HepG2 (cell line): Measurements from ENCODE around the gene PLIN3. TPM values are rescaled to one million over a fixed set of nuclear protein-coding genes. Genes with fewer than 3 reads are reported as not detected.

ENCODE experiments used
- EP300 ChIP-seq, 3 experiments: sonication (generic) in 1 of 3; formaldehyde crosslinking in 1 of 3; IDR thresholded peaks; 2 replicates each; pipeline versions ENCODE4 v1.5.1 to v1.6.1; 2011 to 2020; ENCODE audit warnings: low read depth in 2 of 3, low read length in 2 of 3, borderline replicate concordance in 1 of 3, improper control_type of control experiment in 1 of 3, mild to moderate bottlenecking in 1 of 3, missing genetic modification reagents in 1 of 3, moderate library complexity in 1 of 3
- ETV6 ChIP-seq: sonication (generic); formaldehyde crosslinking; conservative IDR thresholded peaks from 2 replicates; pipeline ENCODE4 v1.4.0; 2020; ENCODE audit warnings: missing genetic modification reagents
- FOXC1 ChIP-seq: sonication (generic); formaldehyde crosslinking; IDR thresholded peaks from 2 replicates; pipeline ENCODE4 v1.8.0; 2022; ENCODE audit warnings: mild to moderate bottlenecking, missing genetic modification reagents, borderline replicate concordance
- HOXA3 ChIP-seq: sonication (generic); formaldehyde crosslinking; IDR thresholded peaks from 2 replicates; pipeline ENCODE4 v1.5.0; 2020; ENCODE audit warnings: missing genetic modification reagents
- HOXA5 ChIP-seq: sonication (generic); formaldehyde crosslinking; IDR thresholded peaks from 2 replicates; pipeline ENCODE4 v1.4.0; 2020; ENCODE audit warnings: missing genetic modification reagents
- KAT7 ChIP-seq: IDR thresholded peaks from 2 replicates; pipeline ENCODE4 v1.6.1; 2018; ENCODE audit warnings: borderline replicate concordance, missing compliant biosample characterization
- NR2C2 ChIP-seq: sonication (generic); formaldehyde crosslinking; IDR thresholded peaks from 2 replicates; pipeline ENCODE4 v1.4.0; 2020; ENCODE audit warnings: missing genetic modification reagents, mild to moderate bottlenecking, moderate library complexity, borderline replicate concordance
- NR2F6 ChIP-seq, 2 experiments: IDR thresholded peaks; 2 replicates each; pipeline ENCODE4 v1.6.1; 2016; ENCODE audit warnings: antibody characterized with exemption in 1 of 2, mild to moderate bottlenecking in 1 of 2
- RFX1 ChIP-seq: fragments of 450-650 bp; IDR thresholded peaks from 2 replicates; pipeline ENCODE4 v1.6.1; 2017
- SMARCC2 ChIP-seq: fragments of 450-650 bp; IDR thresholded peaks from 2 replicates; pipeline ENCODE4 v1.6.1; 2017; ENCODE audit warnings: antibody characterized with exemption, mild to moderate bottlenecking
- ZKSCAN8 ChIP-seq: IDR thresholded peaks from 2 replicates; pipeline ENCODE4 v1.6.1; 2016; ENCODE audit warnings: borderline replicate concordance, missing genetic modification reagents, missing compliant biosample characterization
- ZNF451 ChIP-seq: sonication (generic); formaldehyde crosslinking; IDR thresholded peaks from 2 replicates; pipeline ENCODE4 v1.5.0; 2020; ENCODE audit warnings: mild to moderate bottlenecking, missing genetic modification reagents
- ZNF75D ChIP-seq: sonication (generic); formaldehyde crosslinking; IDR thresholded peaks from 2 replicates; pipeline ENCODE4 v1.8.1; 2023; ENCODE audit warnings: missing genetic modification reagents, mild to moderate bottlenecking, borderline replicate concordance
- ZNF776 ChIP-seq: sonication (generic); formaldehyde crosslinking; IDR thresholded peaks from 2 replicates; pipeline ENCODE4 v1.4.0; 2020; ENCODE audit warnings: mild to moderate bottlenecking, missing genetic modification reagents
- polyA plus RNA-seq, 8 experiments: library from polyadenylated mRNA; depleted of rRNA in 3 of 8; stranded (reverse) in 7 of 8; unstranded in 1 of 8; fragments of >200 nt; fragmentation: Illumina TruSeq in 4 of 8; extraction: Trizol in 4 of 8; gene quantifications; 2 replicates each; pipeline versions ENCODE4 v1.2.1 to v1.2.3, GENCODE V29; 2011 to 2016; ENCODE audit warnings: low read depth in 4 of 8, missing spikeins in 1 of 8, mixed read lengths in 1 of 8; ENCODE audit not compliant: insufficient read depth in 1 of 8
- total RNA-seq, 5 experiments: library from RNA; depleted of rRNA; stranded (reverse); fragments of >200 nt; fragmentation: Illumina TruSeq; extraction: Trizol; gene quantifications; 2 replicates each; pipeline ENCODE4 v1.2.3, GENCODE V29; 2016; ENCODE audit warnings: low read depth in 1 of 5
- TF ChIP-seq, protein P1 (sequence below): sonication (generic); formaldehyde crosslinking; IDR thresholded peaks from 2 replicates; pipeline ENCODE4 v1.5.0; 2020; ENCODE audit warnings: missing genetic modification reagents
- TF ChIP-seq, protein P2 (sequence below): sonication (generic); formaldehyde crosslinking; IDR thresholded peaks from 2 replicates; pipeline ENCODE4 v1.5.1; 2020; ENCODE audit warnings: missing genetic modification reagents, mild to moderate bottlenecking, borderline replicate concordance
- TF ChIP-seq, protein P3 (sequence below): sonication (generic); formaldehyde crosslinking; IDR thresholded peaks from 2 replicates; pipeline ENCODE4 v1.4.0; 2020; ENCODE audit warnings: missing genetic modification reagents
- TF ChIP-seq, protein P4 (sequence below): sonication (generic); formaldehyde crosslinking; IDR thresholded peaks from 2 replicates; pipeline ENCODE4 v1.8.1; 2023; ENCODE audit warnings: mild to moderate bottlenecking, missing genetic modification reagents
- TF ChIP-seq, protein P5 (sequence below), 2 experiments: sonication (generic) in 1 of 2; formaldehyde crosslinking in 1 of 2; IDR thresholded peaks; 2 replicates each; pipeline versions ENCODE4 v1.5.1 to v1.6.1; 2011 to 2020; ENCODE audit warnings: borderline replicate concordance in 1 of 2, low read depth in 1 of 2, low read length in 1 of 2, mild to moderate bottlenecking in 1 of 2, missing genetic modification reagents in 1 of 2, moderate library complexity in 1 of 2

The PLIN3 gene
- total and polyA plus RNA-seq, 2 of the 13 experiments (the other 11 are each of a cell fraction or from before 2014, with no cell fraction given), result 49.3 to 57.9 TPM

DNA sequence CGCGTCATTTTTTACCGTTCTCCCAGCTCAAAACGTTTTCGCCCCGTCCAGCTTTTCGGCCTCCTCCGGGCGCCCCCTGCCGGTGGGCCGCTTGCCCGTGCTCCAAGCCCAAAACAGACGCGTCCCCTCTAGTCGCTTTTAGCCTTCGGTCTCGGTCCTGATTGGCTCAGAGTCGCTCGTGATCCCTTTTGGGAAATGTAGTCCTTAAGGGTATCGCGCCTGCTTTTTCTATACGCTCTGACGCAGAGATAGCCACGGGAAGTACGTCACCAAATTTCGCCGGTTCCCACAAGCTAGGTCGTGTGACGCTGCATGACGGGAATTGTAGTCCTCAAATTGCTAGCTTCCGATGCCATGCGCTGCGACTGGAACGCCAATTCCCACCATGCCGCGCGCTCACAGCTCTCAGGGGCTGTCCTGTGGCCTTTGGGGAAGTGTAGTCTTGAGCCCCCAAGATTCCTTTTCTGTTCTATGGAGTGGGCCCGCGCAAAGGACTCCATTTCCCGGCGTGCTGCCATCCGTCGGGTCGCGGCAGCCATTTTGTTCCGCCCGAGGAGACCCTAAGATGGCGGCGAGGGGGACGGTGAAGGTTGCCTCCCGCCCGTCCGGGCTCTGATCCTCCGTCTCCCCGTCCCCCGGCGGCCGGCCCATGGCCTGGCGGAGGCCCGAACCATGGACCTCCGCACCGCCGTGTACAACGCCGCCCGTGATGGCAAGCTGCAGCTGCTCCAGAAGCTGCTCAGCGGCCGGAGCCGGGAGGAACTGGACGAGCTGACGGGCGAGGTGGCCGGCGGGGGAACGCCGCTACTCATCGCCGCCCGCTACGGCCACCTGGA is 76.1 kb downstream of the PLIN3 start, which contains the start of gene FEM1A (continued):
- peak; percentile 60; the same call in 1 of the 2 replicates for TF ChIP-seq FOXC1 (CRISPR knock-in tag)
- TF ChIP-seq, protein P1, sequence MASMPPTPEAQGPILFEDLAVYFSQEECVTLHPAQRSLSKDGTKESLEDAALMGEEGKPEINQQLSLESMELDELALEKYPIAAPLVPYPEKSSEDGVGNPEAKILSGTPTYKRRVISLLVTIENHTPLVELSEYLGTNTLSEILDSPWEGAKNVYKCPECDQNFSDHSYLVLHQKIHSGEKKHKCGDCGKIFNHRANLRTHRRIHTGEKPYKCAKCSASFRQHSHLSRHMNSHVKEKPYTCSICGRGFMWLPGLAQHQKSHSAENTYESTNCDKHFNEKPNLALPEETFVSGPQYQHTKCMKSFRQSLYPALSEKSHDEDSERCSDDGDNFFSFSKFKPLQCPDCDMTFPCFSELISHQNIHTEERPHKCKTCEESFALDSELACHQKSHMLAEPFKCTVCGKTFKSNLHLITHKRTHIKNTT (CRISPR knock-in tag), result peak; percentile 99
- 0 out of 2 replicates have a peak, but pooled peaks have one; percentile 67 for TF ChIP-seq KAT7 (CRISPR knock-in tag)
- TF ChIP-seq ZNF451 (CRISPR knock-in tag), result 0 out of 2 replicates have a peak, but pooled peaks have one; percentile 16
- 0 out of 2 replicates have a peak, but pooled peaks have one; percentile 74 for TF ChIP-seq ETV6 (CRISPR knock-in tag)
- TF ChIP-seq ZNF75D (CRISPR knock-in tag), result no peak
- TF ChIP-seq, protein P2, sequence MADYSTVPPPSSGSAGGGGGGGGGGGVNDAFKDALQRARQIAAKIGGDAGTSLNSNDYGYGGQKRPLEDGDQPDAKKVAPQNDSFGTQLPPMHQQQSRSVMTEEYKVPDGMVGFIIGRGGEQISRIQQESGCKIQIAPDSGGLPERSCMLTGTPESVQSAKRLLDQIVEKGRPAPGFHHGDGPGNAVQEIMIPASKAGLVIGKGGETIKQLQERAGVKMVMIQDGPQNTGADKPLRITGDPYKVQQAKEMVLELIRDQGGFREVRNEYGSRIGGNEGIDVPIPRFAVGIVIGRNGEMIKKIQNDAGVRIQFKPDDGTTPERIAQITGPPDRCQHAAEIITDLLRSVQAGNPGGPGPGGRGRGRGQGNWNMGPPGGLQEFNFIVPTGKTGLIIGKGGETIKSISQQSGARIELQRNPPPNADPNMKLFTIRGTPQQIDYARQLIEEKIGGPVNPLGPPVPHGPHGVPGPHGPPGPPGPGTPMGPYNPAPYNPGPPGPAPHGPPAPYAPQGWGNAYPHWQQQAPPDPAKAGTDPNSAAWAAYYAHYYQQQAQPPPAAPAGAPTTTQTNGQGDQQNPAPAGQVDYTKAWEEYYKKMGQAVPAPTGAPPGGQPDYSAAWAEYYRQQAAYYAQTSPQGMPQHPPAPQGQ (CRISPR knock-in tag), result no peak
- TF ChIP-seq ZNF776, result peak; percentile 82
- no peak; the same call in 1 of the 2 replicates for TF ChIP-seq ZKSCAN8 (CRISPR knock-in tag)
- no peak for TF ChIP-seq RFX1
- TF ChIP-seq HOXA5 (CRISPR knock-in tag), result peak; percentile 59; the same call in 1 of the 2 replicates
- peak; percentile 30; the same call in 1 of the 2 replicates for TF ChIP-seq NR2F6 (IDR thresholded peaks at IDR 0.05)
- no peak for TF ChIP-seq NR2F6 (CRISPR knock-in tag; IDR thresholded peaks at IDR 0.05)
- peak in 1 of 2 experiments; percentile 32; a peak in 1 of 4 replicates for TF ChIP-seq EP300 (IDR thresholded peaks at IDR 0.05; ENCODE audit: low read depth in 2 of 2, low read length in 2 of 2)
- no peak for TF ChIP-seq EP300 (CRISPR knock-in tag; IDR thresholded peaks at IDR 0.05; ENCODE audit: borderline replicate concordance)
- no peak for TF ChIP-seq SMARCC2
- TF ChIP-seq, protein P3, sequence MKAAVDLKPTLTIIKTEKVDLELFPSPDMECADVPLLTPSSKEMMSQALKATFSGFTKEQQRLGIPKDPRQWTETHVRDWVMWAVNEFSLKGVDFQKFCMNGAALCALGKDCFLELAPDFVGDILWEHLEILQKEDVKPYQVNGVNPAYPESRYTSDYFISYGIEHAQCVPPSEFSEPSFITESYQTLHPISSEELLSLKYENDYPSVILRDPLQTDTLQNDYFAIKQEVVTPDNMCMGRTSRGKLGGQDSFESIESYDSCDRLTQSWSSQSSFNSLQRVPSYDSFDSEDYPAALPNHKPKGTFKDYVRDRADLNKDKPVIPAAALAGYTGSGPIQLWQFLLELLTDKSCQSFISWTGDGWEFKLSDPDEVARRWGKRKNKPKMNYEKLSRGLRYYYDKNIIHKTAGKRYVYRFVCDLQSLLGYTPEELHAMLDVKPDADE (CRISPR knock-in tag), result no peak
- TF ChIP-seq NR2C2 (CRISPR knock-in tag), result peak; percentile 99
- TF ChIP-seq, protein P4, sequence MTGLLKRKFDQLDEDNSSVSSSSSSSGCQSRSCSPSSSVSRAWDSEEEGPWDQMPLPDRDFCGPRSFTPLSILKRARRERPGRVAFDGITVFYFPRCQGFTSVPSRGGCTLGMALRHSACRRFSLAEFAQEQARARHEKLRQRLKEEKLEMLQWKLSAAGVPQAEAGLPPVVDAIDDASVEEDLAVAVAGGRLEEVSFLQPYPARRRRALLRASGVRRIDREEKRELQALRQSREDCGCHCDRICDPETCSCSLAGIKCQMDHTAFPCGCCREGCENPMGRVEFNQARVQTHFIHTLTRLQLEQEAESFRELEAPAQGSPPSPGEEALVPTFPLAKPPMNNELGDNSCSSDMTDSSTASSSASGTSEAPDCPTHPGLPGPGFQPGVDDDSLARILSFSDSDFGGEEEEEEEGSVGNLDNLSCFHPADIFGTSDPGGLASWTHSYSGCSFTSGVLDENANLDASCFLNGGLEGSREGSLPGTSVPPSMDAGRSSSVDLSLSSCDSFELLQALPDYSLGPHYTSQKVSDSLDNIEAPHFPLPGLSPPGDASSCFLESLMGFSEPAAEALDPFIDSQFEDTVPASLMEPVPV (CRISPR knock-in tag), result no peak
- TF ChIP-seq, protein P5, sequence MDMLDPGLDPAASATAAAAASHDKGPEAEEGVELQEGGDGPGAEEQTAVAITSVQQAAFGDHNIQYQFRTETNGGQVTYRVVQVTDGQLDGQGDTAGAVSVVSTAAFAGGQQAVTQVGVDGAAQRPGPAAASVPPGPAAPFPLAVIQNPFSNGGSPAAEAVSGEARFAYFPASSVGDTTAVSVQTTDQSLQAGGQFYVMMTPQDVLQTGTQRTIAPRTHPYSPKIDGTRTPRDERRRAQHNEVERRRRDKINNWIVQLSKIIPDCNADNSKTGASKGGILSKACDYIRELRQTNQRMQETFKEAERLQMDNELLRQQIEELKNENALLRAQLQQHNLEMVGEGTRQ (IDR thresholded peaks at IDR 0.05; ENCODE audit: low read depth, low read length), result peak; percentile 63; the same call in 1 of the 2 replicates
- TF ChIP-seq, protein P5 (CRISPR knock-in tag; IDR thresholded peaks at IDR 0.05; ENCODE audit: borderline replicate concordance), result peak; percentile 78
- TF ChIP-seq HOXA3 (CRISPR knock-in tag), result peak; percentile 100
